GM21381 (cell line): ENCODE results near the gene ABCB8.
"Not testable (repeated sequence)": the region's sequence is repeated elsewhere in the genome, so short reads cannot be mapped to it uniquely, and the experiment has no call there.

Experiments
- ATAC-seq: cut with Tn5 transposase; IDR thresholded peaks from one replicate; pipeline ENCODE4 v1.9.1; 2021; ENCODE audit warnings: mild to moderate bottlenecking, moderate library complexity; ENCODE audit not compliant: unreplicated experiment

ABCB8 gene

GRCh38 chr7:151033864-151034249, 5.6 kb downstream of the ABCB8 start:
- ATAC-seq: no peak

GRCh38 chr7:151034312-151035025, 6.2 kb downstream of the ABCB8 start:
- ATAC-seq: no peak

- ATAC-seq: no peak
Measured at GRCh38 chr7:151035026-151035717, 6.9 kb downstream of the ABCB8 start.

- ATAC-seq: no peak
Measured at GRCh38 chr7:151035902-151036301, 7.7 kb downstream of the ABCB8 start.

GRCh38 chr7:151038951-151039849, 10.9 kb downstream of the ABCB8 start:
- no peak for ATAC-seq

- no peak for ATAC-seq
Measured at GRCh38 chr7:151039850-151040548, 11.7 kb downstream of the ABCB8 start.

- ATAC-seq: no peak
Measured at GRCh38 chr7:151040616-151041375, 12.5 kb downstream of the ABCB8 start.

- ATAC-seq: not testable (repeated sequence)
Measured at GRCh38 chr7:151043449-151043848, 15.2 kb downstream of the ABCB8 start.

GRCh38 chr7:151043959-151044358, 15.7 kb downstream of the ABCB8 start:
- no peak for ATAC-seq

- no peak for ATAC-seq
Measured at GRCh38 chr7:151045262-151045661, 17.0 kb downstream of the ABCB8 start.

GRCh38 chr7:151045967-151046366, 17.7 kb downstream of the ABCB8 start:
- ATAC-seq: no peak

- ATAC-seq: no peak
Measured at GRCh38 chr7:151046603-151047573, 18.6 kb downstream of the ABCB8 start.

GRCh38 chr7:151047976-151048815, 19.9 kb downstream of the ABCB8 start, which contains the start of gene ASIC3:
ASIC3 (plus strand) TSS chr7:151048531; CDS start chr7:151048886, 355 bp downstream.
- ATAC-seq: no peak

GRCh38 chr7:151048911-151049463, 20.7 kb downstream of the ABCB8 start:
- no peak for ATAC-seq

- ATAC-seq: no peak
Measured at GRCh38 chr7:151051108-151051507, 22.9 kb downstream of the ABCB8 start.

GRCh38 chr7:151053096-151053495, 24.8 kb downstream of the ABCB8 start:
- no peak for ATAC-seq

- ATAC-seq: no peak
Measured at GRCh38 chr7:151053751-151054150, 25.5 kb downstream of the ABCB8 start.

GRCh38 chr7:151056283-151056665, 28.0 kb downstream of the ABCB8 start:
- no peak for ATAC-seq
